Activated T-helper 1 cell treated with Interleukin-2 at 50 U/mL for 16 hours (primary cell): Measurements from ENCODE around the gene NMRAL1.
A peak's percentile ranks its signal among the peaks of the same experiment; 100 is the strongest.

ENCODE experiments used
- DNase-seq: peaks from one replicate; pipeline ENCODE4 v3.0.0-alpha.2; 2020; ENCODE audit warnings: low read depth

The NMRAL1 gene

DNA sequence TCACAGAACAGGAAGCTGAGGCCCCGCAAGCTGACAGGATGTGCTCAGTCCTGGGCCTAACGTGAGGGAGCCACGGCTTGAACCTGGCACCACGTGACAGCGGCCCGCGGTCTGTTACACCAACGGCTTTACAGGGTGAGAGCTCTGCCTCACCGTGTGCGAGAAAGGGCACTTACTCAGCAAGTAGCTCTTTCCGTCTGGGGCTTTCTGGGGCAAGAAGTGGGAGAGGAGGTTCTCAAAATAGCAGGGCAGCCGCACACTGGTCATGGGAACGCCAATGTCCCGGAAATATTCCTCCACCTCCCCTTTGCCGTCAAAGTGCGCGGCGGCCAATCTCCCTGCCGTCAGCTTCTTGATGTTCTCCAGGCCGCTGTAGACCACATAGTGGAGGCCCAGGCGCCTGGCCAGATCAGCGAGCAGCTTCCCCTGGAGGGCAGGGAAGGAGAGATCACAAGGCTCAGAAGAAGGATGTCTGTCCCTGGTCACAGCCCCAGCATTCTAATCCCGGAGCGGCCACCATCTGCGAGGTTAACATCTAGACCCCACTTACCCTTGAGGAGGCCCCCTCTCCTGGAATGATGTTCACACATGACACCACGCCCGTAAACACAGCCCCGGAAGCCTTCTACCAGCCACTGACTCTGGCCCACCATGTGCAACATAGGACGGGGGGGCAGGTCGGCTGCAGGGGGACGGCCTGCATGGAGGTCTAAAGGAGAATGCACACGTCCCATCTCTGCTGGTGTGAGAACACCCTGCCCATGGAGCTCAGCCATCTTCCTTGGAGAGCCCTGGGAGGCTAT, 8.2 kb downstream of the NMRAL1 start:
- DNase-seq, result peak; percentile 56

DNA sequence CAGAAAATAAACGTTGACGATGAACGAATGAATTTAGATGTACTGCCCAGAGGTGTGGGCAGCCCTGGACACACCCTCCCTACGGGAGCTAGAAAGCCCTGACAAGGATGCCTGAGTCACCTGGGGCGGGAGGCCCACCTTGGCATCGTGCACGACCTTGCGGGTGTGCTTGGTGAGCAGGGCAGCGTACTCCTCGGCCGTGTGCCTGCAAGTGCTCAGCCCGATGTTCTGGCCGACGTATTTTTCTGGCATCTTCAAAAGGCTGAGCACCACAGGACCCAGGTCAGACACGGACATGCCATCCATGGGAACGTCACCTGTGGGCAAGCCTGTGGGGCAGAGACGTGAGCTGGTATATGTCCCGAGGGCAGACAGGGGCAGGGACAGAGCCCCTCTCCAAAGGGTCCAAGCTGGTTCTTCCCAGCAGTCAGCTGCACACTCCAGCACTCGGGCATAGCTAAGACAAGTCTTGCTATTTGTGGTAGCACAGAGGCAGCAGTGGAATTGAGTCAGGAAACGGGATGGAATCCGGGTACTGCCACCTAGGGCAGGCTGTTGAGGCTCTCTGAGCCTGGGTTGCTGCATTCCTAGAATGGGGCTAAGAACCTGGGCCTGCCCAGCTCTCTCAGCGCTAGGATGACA, 10.8 kb downstream of the NMRAL1 start:
- no peak for DNase-seq

DNA sequence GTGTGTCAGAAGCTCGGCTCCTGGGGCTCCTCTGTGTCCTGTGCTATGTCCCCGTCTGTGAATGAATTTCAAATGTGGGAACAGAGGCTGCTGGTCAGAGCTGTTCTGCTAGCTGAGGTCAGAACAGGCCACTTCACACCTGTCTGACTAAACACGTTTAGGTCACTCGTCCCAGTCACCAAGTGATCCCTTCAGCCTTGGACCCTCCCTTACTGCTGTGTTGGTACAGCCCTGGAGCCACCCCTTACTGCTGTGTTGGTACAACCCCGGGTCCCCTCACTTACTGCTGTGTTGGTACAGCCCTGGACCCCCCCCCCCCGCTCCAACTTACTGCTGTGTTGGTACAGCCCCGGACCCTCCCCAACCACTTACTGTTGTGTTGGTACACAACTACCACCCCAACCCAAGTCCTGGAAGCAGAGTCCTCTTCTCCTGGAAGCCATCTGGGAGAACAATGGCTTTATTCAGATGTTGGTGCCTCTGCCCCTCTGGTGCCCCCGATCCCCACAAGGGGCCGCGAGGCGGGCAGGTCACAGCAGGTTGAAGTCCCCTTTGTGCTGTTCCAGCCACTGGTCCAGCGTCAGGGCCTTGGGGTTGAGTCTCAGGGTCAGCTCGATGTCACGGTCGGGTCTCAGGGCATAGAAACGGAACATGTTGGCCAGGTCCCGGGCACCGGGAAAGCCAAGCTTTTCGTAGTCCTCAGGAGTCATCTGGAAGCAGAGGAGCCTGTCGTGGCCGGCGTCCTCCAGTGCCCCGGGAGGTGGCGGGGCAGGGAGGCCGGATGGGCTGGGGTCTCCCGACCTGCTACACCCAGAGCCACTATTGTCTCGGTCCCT, 13.0 kb downstream of the NMRAL1 start:
- no peak for DNase-seq

DNA sequence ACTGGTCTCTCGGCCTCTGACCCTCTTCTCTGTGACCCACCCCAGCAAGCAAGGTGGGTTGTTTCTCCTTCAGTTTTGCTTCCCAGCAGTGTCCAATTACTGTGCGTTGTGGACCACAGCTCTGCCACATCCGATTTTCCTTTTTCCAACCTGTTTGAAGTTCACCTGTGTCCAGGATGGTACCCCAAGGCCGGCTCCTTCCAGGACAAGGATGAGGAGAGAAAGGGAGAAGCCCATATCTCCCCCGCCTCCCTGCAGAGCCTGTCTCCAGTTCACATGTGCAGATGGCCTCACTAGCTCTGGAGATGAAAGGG, 13.5 kb downstream of the NMRAL1 start:
- no peak for DNase-seq

DNA sequence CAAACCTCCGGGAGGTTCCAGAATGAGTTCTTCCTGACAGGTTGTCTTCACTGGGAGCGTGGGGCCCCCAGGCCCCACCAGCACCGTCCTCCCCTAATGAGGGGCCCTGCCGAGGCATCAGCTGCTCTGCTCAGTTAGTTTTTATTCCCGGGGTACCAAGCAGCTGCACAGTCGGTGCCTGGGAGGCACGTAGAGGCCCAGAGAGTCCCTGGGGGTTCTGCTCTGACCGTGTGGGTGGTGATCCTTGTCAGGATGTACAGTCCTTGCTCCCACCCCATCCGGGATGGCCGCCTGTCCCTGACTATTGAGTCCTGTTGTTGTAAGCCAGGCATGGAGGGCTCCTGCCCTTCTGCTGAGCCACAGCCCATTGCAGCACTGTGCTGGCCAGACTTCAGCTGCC, 18.5 kb downstream of the NMRAL1 start:
- DNase-seq, result no peak

DNA sequence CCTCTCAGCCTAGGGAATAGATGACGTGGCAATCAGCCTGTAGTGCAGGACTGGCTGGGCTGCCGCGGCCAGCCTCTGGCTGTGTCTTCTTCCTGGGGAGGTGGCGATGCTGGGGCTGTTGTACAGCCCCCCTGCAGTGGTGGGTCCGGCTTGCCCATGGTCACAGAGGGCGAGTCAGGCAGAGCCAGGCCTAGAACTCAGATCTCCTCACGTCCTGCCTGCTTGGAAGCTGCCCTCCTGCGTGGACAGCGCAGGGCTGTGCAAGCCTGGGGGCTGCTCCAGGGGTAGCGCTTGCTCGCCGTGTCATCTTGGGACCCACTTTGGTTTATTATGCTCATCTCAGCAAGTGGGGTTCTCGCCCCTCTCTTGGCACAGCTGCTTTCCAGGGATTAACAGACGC, 19.3 kb downstream of the NMRAL1 start:
- no peak for DNase-seq

DNA sequence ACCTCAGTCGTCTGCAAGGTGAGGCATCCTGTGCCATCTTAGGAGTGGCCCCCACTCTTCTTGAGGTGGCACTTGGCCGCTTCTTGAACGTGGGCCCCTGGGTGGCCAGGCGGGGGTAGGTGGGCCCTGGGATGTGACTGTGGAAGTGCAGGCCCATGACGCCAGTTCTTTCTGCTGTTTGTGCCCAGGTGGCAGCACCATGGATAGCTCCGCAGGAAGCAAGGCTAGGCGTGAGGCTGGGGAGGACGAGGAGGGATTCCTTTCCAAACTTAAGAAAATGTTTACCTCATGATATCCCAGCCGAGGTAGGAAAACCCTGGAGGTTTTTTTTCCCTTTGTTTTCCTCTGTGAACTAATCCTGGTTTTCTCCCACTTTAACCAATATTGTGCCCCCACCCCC, 19.8 kb downstream of the NMRAL1 start:
- no peak for DNase-seq

DNA sequence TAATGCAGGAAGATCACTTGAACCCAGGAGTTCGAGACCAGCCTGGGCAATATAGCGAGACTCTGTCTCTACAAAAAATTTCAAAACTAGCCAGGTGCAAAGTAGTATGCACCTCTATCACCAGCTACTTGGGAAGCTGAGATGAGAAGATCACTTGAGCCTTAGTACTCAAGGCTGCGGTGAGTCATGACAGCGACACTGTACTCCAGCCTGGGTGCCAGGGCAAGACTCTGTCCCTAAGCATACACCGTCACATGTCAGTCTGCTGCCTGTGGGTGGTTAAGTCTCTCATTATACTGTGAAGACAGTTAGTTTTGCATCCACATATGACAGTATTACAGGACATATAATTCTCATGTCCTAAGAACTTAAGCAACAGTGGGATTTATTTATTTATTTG, 21.8 kb downstream of the NMRAL1 start:
- DNase-seq, result no peak

DNA sequence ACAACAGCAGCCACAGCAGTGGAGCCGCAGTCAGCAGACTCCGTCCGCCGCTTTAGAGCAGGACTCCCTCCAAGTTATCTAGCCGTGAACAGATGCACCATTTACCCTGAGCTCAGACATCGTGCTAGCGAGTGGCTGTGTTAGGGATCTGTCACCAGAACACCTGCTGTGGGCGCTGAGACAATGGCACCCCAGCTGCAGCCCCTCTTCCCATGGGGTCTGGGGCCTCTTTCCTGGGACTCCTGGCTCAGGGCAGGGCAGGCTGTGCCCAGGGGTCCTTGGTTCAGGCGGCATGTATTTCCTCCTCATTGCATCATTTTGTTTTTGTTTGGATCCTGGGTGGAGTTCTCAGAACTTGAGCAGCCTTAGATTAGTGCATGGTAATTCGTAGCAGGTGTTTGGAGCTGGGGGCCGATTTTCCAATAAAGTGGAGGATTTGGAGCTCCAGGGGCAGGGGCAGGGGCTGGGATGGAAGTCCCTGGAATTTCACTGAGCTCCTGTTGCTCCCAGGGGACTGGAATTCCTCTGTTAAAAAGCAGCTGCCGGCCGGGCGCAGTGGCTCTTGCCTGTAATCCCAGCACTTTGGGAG, 23.4 kb downstream of the NMRAL1 start:
- no peak for DNase-seq

DNA sequence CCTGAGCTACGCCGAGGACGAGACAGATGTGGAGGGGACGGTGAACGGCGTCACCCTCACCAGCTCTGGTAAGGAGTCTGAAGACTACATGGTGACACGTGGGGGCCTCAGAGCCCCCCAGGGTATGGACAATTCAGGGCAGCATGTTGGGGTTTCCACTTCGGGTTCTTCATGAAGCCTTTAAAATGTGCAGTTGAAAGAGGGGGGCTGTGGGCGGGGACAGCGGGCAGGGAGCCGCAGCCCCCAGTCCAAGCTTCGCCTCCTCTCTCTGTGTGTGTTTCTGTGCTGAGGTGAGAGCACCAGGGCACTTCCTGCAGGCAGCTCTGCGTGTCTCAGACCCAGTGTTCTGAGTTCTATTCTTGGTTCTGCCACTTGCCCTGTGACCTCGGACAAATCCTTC, 24.0 kb downstream of the NMRAL1 start:
- no peak for DNase-seq

DNA sequence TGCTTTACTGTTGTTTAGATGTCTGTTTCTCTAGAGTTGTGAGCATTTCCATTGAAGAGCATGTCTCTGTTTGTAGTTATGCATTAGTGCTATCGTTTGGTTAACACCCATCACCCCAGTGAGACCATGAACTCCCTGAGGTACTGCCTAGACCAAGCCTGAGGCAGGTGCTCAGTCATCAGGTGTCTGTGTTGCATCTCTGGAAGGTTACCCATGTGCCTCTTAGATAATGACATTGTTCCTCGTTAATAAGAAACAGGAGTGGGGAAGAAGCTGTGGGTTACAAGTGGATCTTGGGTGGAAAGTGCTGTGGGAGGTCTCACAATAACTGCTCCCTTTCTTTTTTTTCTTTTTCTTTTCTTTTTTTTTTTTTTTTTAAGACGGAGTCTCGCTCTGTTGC, 30.4 kb downstream of the NMRAL1 start:
- no peak for DNase-seq

DNA sequence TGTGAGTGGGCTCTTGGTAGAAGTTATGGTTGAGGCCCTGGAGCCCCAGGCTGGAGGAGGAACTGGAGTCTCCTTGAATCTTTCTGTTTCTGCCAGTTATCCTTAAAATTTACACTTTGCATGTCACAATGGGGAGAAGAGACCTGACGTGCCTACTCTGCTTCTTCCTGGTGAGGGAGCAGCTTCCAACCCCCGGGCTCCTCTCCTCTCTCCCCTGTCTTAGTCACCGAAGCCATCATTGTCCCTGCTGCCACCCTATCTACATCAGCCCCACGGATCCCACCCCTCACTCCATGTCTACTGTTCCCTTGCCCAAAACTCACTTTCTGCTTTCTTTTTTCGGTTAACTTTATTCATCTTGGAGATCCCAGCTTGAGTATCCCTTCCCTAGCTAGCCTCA, 31.2 kb downstream of the NMRAL1 start:
- no peak for DNase-seq

DNA sequence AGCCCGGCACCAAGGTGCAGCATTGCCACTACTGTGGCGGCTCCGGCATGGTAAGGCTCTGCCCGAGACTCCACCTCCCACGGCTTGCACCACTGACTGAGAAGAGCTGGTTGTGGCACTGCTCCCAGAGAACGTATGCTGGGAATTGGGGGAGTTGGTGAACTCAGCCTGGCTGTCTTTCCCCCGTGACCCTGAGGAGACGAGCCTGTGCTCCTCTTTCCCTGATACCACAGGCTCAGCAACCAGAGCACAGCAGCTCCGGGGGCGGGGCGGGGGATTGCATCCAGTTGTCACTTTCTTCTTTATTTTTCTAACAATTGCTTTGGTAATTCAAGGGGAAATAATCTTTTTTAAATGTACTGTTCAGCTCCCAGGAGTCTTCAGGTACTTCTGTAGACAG, 32.1 kb downstream of the NMRAL1 start:
- no peak for DNase-seq

DNA sequence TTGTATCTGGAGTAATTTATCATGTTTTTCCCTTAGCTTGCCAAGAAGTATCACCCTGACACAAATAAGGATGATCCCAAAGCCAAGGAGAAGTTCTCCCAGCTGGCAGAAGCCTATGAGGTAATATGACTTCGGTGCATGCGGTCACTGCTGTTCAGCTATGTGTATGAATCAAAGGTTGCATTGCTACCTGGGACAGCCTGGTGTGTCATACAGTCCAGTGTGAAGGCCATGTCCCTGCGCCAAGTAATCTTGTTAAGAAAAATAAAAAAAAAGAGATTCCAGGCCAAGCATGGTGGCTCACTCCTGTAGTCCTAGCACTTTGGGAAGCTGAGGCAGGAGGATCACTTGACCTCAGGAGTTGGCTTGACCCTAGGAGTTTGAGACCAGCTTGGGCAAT, 37.1 kb downstream of the NMRAL1 start:
- DNase-seq, result no peak

DNA sequence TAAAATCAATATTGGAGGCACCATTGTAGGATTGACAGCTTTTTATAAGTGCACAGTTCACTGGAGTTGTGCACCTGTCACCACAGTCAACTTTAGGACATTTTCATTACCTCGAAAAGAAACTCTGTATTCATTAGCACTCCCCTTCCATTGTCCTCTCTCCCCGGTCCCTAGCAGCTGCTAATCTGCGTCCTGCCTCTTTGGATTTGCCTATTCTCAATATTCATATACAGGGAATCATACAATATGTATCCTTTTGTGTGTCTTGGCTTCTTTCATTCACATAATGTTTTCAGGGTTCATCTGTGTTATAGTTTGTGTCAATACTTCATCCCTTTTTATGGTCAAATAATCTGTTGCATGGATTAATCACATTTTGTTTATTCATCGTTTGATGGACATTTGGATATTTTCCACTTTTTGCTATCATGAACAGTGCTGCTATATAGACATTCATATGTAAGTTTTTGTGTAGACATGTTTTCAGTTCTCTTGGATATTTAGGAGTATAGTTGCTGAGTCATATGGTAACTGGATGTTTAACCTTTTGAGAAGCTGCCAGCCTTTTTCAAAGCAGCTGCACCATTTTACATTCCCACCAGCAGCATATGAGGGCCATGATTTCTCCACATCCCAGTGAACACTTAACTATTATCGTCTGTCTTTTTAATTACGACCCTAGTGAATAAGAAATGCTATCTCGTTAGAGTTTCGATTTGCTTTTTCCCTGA, 38.9 kb downstream of the NMRAL1 start:
- no peak for DNase-seq

DNA sequence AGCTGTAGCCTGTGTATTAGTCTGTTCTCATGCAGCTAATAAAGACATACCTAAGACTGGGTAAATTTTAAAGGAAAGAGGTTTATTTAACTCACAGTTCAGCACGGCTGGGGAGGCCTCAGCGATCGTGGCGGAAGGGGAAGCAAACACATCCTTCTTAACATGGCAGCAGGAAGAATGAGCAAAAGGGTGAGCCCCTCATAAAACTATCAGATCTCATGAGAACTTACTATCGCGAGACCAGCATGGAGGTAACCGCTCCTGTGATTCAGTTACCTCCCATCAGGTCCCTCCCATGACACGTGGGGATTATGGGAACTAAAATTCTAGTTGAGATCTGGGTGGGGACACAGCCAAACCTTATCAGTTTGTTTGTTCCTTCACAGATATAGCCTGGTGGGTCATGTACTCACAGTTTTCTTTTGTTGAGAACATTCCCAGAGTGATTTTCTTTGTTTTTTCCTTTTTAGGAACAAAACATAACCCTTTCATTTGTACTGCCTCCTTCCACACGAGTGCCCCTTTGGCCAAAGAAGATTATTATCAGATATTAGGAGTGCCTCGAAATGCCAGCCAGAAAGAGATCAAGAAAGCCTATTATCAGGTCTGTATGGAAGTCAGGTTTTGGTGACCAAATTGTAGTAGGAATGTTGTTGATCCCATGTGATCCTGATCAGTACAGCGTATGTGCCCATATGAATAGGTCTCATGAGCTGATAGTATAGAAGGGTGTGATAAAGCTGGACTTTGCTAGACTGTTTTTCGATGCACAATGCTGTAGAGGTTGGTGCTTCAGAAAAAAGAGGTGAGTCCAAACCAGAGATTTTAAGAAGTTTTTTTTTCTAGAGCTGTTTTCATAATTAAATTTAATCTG, 40.3 kb downstream of the NMRAL1 start:
- no peak for DNase-seq

DNA sequence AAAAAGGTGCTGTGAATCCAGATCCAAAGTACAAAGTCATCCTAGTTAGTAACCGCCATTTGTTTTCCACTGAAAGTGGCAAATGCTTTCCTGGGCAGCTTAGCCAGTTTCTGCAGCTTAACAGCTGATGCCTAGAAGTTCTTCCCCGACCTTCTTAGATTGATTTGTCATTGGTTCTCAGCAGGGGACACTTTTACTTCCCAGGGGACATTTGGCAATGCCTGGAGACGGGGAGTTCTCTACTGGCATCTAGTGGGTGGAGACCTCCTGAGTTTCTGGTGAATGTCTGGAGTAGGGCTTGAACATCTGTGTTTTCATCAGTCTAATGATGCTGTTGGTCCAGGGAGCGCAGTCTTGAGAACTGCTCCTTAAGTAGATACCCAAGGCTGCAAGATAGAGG, 41.2 kb downstream of the NMRAL1 start:
- no peak for DNase-seq

DNA sequence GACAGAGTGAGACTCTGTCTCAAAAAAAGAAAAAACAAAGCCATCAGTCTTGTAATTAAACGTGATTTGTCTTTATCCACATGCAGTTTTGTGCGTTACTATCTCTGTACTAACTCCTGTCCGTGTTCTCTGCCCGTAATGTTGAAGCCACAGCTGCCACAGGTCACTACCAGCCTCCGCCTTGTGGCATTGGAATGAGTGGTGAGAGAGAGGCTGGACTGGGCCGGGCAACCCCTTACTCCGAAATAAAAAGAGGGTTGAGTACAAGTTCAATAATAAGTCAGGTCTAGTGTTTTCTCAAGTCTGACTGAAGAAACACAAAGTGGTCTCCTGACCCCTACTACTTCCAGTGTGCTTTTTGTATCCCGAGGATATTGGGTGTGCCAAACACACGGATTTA, 43.4 kb downstream of the NMRAL1 start:
- DNase-seq, result no peak

DNA sequence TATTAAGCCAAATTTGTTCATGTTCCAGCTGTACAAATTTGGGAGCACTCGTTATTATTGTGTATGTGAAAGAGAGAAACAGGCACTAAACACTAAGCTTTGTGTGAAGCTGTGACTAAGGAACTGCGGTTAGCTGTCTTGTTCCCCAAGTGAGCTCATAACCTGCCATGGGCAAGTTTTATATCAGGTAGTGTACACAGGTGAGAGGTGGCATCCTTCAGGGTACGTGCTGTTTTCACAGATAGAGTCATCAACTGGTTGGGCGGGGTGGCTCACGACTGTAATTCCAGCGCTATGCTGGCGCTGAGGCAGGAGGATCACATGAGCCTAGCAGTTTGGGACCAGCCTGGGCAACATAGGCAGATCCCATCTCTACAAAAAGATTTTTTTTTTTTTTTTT, 45.9 kb downstream of the NMRAL1 start:
- DNase-seq, result no peak

DNA sequence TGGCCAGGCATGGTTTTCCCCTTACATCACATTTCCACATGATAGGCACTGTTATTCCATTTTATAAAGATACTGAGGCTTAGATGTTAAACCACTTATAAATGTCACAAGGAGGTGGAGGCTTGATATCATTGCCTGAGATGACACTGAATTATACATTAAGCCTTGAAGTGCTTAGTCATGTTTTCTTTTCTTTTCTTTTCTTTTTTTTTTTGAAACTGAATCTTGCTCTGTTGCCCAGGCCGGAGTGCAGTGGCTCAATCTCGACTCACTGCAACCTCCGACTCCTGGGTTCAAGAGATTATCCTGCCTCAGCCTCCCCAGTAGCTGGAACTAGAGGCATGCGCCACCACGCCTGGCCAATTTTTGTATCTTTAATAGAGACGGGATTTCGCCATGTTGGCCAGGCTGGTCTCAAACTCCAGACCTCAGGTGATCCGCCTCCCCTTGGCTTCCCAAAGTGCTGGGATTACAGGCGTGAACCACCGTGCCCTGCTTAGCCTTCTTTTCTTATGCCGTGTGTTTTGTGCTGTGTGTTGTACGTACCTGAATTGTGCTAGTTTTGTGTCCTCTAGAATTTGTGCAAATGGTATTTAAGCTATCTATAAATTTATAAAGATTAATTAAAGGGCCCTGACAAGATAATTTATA, 47.6 kb downstream of the NMRAL1 start:
- no peak for DNase-seq
